HG03045 (cell line): Measurements from ENCODE around the gene ARSA.
"Not testable (repeated sequence)": the region's sequence is repeated elsewhere in the genome, so short reads cannot be mapped to it uniquely, and the experiment has no call there.

Experiments used
- ATAC-seq: cut with Tn5 transposase; IDR thresholded peaks from one replicate; pipeline ENCODE4 v1.9.1; 2021; ENCODE audit warnings: mild to moderate bottlenecking, moderate library complexity; ENCODE audit not compliant: unreplicated experiment

Gene ARSA

GRCh38 chr22:50656122-50657070 lies 28.4 kb upstream of the ARSA start:
- no peak for ATAC-seq

DNA sequence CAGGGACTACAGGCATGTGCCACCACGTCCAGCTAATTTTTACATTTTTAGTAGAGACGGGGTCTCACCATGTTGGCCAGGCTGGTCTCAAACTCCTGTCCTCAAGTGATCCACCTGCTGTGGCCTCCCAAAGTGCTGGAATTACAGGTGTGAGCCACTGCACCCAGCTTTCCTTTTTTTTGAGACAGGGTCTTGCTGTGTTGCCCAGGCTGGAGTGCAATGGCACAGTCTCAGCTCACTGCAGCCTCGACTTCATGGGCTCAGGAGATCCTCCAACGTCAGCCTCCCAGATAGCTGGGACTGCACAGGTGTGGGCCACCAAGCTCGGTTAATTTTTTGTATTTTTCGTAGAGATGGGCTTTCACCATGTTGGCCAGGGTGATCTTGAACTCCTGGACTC lies 26.7 kb upstream of the ARSA start:
- ATAC-seq = not testable (repeated sequence)

DNA sequence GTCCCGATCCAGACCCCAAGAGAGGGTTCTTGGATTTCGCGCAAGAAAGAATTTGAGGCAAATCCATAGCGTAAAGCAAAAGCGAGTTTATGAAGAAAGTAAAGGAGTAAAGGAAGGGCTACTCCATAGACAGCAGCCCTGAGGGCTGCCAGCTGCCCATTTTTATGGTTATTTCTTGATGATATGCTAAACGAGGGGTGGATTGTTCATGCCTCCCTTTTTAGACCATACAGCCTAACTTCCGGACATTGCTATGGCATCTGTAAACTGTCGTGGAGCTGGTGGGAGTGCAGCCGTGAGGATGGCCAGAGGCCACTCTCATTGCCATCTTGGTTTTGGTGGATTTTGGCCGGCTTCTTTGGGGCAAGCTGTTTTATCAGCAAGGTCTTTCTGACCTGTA lies 25.3 kb upstream of the ARSA start:
- ATAC-seq = no peak

DNA sequence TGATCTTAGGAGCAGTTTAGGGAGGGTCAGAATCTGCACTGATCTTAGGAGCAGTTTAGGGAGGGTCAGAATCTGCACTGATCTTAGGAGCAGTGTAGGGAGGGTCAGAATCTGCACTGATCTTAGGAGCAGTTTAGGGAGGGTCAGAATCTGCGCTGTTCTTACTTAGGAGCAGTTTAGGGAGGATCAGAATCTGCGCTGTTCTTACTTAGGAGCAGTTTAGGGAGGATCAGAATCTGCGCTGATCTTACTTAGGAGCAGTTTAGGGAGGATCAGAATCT lies 15.8 kb upstream of the ARSA start:
- not testable (repeated sequence) for ATAC-seq

- not testable (repeated sequence) for ATAC-seq
These were observed 15.3 kb upstream of the ARSA start for GRCh38 chr22:50643021-50643820.

DNA sequence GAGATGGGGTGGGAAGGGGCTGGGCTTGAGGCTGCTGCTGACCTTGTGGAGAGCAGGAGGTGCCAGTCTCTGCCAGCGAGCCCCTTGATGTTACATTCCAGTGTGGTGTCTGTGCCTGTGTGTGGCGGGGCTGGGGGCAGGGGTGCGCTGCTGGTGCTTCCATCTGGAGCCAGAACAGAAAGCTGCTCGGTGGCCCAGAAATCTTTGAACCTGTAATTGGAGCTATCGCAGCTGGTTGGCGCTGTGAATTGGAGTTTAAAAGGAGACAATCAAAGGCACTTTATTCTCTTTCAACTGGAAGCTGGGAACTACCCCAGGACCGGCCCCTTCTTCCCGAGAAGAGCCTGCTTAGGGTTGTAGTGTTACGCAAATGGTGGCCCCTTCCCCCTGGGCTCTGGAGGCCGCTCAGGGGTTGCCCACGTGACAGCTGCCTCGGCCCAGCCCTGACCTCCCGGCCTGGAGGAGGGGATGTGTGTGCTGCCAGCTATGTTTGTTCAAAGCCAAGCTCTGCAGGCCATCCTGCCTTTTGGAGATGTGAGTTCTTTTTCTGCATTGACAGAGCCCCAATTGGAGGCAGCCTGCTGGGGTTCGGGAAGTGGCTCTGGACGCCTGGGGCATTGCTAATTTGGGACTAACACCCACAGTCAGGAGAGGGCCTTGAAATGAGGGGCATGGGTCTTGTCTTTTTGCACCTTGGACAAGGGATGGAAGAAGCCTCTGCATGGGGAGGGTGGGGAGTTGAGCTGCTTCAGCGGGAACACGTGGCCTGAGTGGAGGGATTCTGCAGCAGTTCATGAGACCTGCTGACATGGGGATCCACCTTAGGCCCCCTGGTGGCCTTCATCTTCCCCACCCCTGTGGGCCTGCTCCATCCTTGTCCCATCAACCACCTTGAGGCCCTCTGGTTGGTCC lies 14.0 kb upstream of the ARSA start:
- no peak for ATAC-seq

DNA sequence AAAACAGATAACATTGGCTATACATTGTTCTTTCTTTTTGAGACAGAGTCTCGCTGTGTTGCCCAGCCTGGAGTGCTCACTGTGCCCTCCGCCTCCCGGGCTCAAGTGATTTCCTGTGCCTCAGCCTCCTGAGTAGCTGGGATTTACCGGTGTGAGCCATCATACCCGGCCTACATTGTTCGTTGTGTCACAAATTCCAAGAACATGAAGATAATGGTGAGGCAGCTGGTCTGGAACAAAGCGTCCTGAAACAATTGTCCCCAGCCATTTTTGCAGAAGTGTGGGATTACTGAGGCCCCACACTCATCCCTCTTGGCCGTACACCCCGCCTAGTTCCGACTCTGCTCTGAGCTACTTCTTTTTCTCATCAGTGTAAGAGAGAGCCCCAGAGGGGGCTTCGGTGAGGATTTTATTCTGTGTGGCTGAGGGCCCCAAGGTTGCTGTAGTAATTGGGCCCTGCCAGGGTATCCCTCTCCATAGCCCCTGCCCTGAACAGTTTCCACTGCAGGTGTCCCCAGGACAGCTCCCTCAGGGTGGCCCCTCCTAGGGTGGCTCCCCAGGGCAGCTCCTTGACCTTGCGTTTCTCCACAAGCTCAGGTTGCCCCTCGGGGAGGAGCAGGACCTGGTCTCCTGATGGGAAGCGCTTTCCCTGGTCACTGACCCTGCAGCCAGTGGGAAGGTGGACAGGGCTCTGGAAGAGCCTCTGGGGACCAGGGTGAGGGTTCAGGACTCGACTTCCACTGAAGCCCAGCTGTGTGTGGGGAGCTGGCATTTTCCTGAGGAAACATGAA lies 13.1 kb upstream of the ARSA start:
- ATAC-seq = no peak

DNA sequence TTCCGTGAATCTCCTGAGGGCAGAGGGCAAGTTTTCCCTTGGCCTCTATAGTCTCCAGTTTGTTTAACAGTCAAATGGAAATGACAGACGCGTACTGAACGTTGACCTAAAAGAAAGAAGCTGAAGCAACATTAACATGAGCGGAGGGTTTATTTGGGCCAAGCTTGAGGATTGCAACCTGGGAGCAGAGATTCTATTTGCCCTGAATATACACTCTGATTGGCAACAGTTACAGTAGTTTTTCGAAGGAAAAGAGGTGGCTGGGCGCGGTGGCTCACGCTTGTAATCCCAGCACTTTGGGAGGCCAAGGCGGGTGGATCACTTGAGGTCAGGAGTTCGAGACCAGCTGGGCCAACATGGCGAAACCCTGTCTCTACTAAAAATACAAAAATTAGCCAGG lies 12.3 kb upstream of the ARSA start:
- not testable (repeated sequence) for ATAC-seq

DNA sequence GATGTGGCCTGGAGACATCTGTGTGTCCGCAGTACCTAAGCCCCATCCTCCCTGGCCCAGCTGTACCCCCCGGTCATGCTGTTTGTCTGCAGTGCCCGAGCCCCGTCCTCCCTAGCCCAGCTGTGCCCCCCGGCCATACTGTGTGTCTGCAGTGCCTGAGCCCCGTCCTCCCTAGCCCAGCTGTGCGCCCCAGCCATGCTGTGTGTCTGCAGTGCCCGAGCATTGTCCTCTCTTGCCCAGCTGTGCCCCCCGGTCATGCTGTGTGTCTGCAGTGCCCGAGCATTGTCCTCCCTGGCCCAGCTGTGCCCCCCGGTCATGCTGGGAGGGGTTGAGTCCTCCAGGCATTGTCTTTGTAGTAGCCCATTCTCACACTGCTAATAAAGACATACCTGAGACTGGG lies 7.6 kb upstream of the ARSA start:
- no peak for ATAC-seq

- ATAC-seq = no peak
These were observed 5.8 kb upstream of the ARSA start for GRCh38 chr22:50633771-50634170.

DNA sequence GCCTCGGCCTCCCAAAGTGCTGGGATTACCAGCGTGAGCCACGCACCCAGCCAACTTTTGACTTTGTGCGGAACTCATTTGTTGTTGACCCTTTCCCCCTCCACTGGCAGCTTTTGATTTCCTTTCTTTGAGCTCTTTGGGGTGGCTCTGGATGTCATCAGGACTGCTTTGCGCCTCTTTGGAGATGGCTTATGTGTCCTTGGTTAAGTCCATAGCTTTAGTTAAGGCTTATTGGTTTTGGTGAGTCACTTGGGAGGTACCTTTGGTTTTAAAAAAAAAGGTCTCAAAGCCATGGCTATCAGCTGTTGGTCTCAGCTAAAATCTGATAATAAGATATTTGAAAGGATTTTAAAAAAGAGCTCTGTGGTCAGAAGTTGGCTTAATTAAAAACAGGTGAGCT lies 5.1 kb upstream of the ARSA start:
- no peak for ATAC-seq

- ATAC-seq = no peak
These were observed 2.4 kb upstream of the ARSA start for GRCh38 chr22:50630376-50630775.

DNA sequence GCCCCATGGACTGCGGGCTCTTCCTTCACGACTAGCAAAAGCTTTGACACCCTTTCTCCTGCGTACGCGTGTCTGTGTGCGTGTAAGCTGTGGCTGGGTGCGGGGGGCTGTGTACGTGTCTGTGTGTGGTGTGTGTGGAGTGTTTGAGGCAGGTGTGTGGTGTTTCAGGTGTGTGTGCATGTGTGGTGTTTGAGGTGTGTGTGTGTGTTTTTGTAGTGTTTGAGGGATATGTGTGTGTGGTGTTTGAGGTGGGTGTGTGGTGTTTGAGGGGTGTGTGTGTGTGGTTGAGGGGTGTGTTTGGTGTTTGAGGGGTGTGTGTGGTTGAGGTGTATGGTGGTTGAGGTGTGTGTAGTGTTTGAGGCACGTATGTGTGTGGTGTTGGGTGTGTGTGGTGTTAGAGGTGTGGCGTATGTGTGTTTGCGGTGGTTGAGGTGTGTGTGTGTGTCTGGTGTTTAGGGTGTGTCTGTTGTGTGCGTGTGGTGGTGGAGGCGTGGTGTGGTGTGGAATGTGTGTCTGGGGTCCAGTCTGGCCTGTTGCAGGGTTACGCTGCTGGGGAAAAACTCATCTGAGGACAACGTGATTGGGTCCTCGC lies 687 bp upstream of the ARSA start:
- ATAC-seq = no peak

DNA sequence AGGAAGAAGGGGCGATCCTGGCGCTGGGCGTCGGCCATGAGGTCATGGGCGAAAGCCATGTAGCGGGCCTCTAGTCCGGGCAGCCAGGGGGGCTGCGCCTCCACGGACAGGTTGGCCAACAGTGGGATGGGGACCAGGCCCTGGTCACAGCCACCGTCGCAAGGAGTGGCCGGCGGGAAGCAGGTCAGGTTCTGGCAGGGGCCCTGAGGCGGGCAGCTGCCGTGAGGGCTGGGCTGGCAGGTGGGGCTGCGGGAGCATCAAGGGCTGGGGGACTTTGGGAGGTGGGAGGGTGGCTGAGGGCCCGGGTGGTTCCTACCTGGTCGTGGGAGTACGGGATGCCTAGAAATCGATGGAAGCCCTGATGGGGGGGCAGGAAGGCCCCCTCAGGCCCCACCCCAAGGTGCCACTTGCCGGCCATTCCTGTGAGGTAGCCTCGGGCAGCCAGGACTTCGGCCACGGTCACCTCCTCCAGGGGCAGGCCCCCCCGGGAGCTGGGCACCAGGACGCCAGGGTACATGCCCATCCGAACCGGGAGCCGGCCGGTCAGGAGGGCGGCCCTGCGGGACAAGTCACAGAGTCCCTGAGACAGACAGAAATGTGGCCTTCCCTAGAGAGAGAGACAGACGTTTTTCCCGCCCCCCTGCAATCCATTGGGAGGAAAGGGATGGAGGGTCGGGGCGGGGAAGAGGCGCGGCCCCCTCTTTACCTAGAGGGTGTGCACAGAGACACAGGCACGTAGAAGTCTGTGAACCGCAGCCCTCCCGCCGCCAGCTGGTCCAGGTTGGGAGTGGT lies 906 bp downstream of the ARSA start:
- ATAC-seq = no peak

- no peak for ATAC-seq
These were observed 1.6 kb downstream of the ARSA start for GRCh38 chr22:50626314-50626849.

DNA sequence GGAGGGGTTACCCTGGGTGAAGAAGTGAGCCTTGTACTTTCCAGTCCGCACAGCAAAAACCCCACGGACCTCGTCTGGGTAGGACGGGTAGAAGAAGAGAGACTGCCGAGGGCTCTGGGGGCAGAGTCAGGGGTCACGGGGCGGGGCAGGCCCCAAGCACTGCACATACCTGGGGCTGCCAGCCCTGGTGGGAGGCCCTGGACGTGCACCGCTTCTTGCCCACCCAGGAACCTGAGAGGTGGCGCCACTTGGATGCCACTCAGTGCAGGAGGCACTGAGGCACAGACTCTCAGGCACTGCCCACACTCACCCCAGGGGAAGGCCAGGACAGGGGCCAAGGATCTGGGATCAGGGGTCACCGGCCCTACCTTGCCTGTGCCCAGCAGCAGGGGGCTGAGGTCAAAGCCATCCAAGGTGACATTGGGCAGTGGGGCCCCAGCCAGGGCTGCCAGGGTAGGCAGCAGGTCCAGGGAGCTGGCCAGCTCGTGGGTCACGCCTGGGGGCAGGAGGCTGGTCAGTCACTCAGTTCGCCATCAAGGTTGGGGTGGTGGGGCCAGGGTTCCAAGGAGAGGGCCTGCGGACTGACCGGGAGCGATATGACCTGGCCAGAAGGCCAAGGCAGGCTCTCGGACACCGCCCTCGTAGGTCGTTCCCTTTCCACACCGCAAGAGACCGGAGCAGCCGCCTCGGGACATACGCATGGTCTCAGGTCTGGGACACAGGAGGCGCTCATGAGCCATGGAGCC lies 2.2 kb downstream of the ARSA start:
- ATAC-seq = no peak

DNA sequence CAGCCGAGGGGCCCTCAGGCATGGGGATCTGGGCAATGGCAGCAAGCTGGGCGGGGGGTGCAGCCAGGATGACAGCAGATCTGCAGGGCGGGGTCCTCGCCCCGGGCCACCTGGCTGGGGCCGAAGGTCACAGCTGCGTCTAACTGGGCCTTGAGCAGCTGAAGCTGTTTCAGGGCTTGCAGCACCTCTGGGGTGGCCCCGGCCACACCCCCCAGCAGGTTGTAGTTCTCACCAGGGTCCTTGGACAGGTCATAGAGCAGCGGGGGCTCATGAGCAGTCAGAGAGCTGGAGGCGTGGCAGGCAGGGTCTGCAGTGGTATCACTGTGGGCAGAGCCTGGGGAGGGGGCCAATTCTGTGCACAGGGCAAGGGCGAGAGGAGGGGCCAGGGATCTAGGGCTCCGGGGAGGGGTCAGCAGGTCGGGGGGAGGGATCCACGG lies 2.8 kb downstream of the ARSA start:
- ATAC-seq = no peak
